ENCODE measurements around the gene HOXD9. TPM values are rescaled to one million over a fixed set of nuclear protein-coding genes. Genes with fewer than 3 reads are reported as not detected.

HOXD9 gene
- total and polyA plus RNA-seq, 3 donors from 2014 or later = 8.2 to 21.2 (median 15.7) TPM

GRCh38 chr2:176158186-176158591, 35.7 kb downstream of the HOXD9 start:
- Histone ChIP-seq H3K4me1 (peaks cover 3% of the 10 kb centered on the region), H3K27me3 (no peaks in the 10 kb centered on the region)

DNA sequence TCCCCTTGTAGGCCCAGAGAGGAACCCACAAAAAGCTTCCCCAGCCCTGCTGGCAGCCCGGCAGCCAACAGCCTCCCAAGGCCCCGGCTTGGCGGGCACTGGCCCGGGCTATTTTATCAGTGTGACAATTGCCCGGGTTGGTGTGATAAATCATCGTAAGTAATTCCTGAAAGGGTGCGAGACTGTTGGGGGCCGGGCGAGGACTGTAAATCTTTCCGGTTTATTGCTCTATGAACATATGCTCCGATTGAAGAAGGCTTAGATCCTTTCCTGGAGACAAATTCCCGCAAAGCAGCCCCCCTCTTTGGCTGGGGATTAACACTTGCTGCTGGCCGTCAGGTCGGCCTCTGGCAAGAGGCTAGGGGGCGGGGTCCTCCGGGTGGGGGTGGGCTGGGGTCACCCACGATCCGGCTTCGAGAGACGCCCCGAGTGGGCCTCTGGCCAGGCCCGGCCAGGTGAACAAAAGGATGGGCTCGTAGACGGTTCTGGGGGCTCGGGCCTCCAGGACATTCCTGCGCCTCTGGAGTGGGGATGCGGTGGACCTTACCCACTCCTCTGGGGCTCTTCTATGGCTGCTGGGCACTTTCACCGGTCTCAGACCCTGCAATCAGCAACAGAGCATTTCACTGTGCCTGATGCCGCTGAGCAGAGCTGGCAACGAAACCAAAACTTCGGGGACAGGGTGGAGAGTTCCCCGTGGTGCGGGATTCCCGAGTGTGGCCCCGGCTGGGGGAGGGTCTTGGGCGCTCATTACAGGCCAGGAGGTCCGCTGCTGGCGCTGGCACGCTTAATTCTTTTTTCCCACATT, 36.5 kb downstream of the HOXD9 start:
- Histone ChIP-seq H3K27me3 (no peaks in the 10 kb centered on the region), H3K27ac (no peak overlapping the region), H3K4me3 (peak overlapping the region; percentile 31 to 56), H3K9me3 (no peaks in the 10 kb centered on the region), H3K4me1 (peaks cover 3% of the 10 kb centered on the region), H3K36me3 (ENCODE audit: low read depth, missing control alignments) (no peaks in the 10 kb centered on the region)
- intact Hi-C loops (cut with DNase I; ENCODE audit: low total_unique reads) = no loop called here
- no peak for DNase-seq
- TF ChIP-seq, protein P1, sequence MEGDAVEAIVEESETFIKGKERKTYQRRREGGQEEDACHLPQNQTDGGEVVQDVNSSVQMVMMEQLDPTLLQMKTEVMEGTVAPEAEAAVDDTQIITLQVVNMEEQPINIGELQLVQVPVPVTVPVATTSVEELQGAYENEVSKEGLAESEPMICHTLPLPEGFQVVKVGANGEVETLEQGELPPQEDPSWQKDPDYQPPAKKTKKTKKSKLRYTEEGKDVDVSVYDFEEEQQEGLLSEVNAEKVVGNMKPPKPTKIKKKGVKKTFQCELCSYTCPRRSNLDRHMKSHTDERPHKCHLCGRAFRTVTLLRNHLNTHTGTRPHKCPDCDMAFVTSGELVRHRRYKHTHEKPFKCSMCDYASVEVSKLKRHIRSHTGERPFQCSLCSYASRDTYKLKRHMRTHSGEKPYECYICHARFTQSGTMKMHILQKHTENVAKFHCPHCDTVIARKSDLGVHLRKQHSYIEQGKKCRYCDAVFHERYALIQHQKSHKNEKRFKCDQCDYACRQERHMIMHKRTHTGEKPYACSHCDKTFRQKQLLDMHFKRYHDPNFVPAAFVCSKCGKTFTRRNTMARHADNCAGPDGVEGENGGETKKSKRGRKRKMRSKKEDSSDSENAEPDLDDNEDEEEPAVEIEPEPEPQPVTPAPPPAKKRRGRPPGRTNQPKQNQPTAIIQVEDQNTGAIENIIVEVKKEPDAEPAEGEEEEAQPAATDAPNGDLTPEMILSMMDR (IDR thresholded peaks at IDR 0.05) = no peak
- no peak for TF ChIP-seq POLR2A (IDR thresholded peaks at IDR 0.05)
- 48 to 54% methylated on average over 15 to 35 of the region's 39 CpGs for WGBS, 2 donors

More at GRCh38 chr2:176158186-176158591, 35.7 kb downstream of the HOXD9 start:
- TF ChIP-seq, protein P1 (IDR thresholded peaks at IDR 0.05) = no peak
- no peak for TF ChIP-seq POLR2A (IDR thresholded peaks at IDR 0.05)
- DNase-seq = no peak
- Histone ChIP-seq H3K4me3 (peak overlapping the region in 1 of 2 donors; percentile 56), H3K27ac (no peak overlapping the region), H3K36me3 (ENCODE audit: low read depth, missing control alignments) (no peaks in the 10 kb centered on the region), H3K9me3 (no peaks in the 10 kb centered on the region)
- 48 to 57% methylated on average over 22 of the region's 22 CpGs for WGBS, 2 donors
- intact Hi-C loops (cut with DNase I; ENCODE audit: low total_unique reads) = no loop called here

GRCh38 chr2:176159663-176160250, 37.2 kb downstream of the HOXD9 start:
- Histone ChIP-seq H3K27ac (peak overlapping the region; percentile 38 to 44), H3K36me3 (ENCODE audit: low read depth, missing control alignments) (no peaks in the 10 kb centered on the region), H3K4me1 (peaks cover 3% of the 10 kb centered on the region), H3K27me3 (no peaks in the 10 kb centered on the region), H3K4me3 (peak overlapping the region; percentile 31 to 56), H3K9me3 (no peaks in the 10 kb centered on the region)
- 33 to 57% methylated on average over 1 to 44 of the region's 44 CpGs for WGBS, 2 donors
- TF ChIP-seq, protein P1 (IDR thresholded peaks at IDR 0.05) = no peak
- TF ChIP-seq POLR2A (IDR thresholded peaks at IDR 0.05) = no peak
- intact Hi-C loops (cut with DNase I; ENCODE audit: low total_unique reads) = no loop called here
- DNase-seq = no peak

DNA sequence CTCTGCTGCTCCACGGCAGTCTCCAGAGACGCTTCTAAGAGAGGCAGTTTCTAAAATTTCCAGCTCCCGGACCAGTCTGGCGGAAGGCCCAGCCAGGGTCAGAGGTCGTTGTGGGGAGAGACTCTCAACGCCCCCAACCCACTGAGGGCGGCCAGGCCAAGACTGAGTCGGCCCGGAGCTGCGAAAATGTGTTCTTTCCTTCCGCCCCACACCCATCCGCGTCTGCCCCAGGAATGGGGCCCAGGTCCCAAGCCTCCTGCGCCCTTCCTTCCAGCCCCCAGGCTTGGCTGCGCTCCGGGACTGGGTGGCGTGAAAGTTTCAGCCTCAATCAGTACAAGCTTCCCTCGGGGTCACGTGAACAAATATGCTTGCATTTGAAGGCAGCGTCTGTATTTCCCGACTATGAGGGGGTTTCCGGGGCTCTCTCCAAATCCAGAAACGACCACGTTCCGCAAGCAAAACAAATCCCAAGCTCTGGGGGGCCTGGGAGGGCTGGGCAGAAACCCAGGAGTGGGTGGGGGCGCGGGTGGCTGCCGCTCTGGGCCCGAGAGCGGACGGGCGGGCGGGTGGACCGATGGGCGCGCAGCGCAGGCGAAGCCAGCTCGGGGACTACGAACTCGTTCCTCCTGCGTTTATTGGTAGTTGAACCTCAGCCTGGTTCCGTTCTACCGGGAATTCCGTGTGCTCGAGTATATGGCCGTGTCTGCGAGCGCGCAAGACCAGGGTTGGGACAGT, 37.9 kb downstream of the HOXD9 start:
- Histone ChIP-seq H3K27ac (peak overlapping the region; percentile 38 to 44), H3K27me3 (no peaks in the 10 kb centered on the region), H3K36me3 (ENCODE audit: low read depth, missing control alignments) (no peaks in the 10 kb centered on the region), H3K9me3 (no peaks in the 10 kb centered on the region), H3K4me1 (peaks cover 3% of the 10 kb centered on the region), H3K4me3 (peak overlapping the region; percentile 31 to 56)
- intact Hi-C loops (cut with DNase I; ENCODE audit: low total_unique reads) = no loop called here
- WGBS, 2 donors = 42 to 63% methylated on average over 22 to 50 of the region's 50 CpGs
- no peak for DNase-seq
- TF ChIP-seq, protein P1 (IDR thresholded peaks at IDR 0.05) = no peak
- TF ChIP-seq POLR2A (IDR thresholded peaks at IDR 0.05) = no peak

Measured in testis (tissue), 3 donors.